GM23338 (cell line): ENCODE results near the gene ODAPH. TPM values are rescaled to one million over a fixed set of nuclear protein-coding genes. Genes with fewer than 3 reads are reported as not detected.

Source experiments
- NANOG ChIP-seq: IDR thresholded peaks from 2 replicates; pipeline ENCODE4 v1.6.1; 2016; ENCODE audit warnings: antibody characterized with exemption, borderline replicate concordance
- POLR2AphosphoS5 ChIP-seq: IDR thresholded peaks from 2 replicates; pipeline ENCODE4 v1.6.1; 2016; ENCODE audit warnings: antibody characterized with exemption, low read depth
- ZNF114 ChIP-seq: fragments of 250-450 bp; sonication (Bioruptor Pico); IDR thresholded peaks from 2 replicates; pipeline ENCODE4 v1.5.0; 2020; ENCODE audit warnings: mild to moderate bottlenecking, moderate library complexity
- polyA plus RNA-seq: library from polyadenylated mRNA; unstranded; fragments of >200 nt; fragmentation: Nextera tagmentation; extraction: Ambion mirVana; gene quantifications from 2 replicates; pipeline ENCODE4 v1.2.1, GENCODE V29; 2016
- total RNA-seq: library from RNA; depleted of rRNA; stranded (reverse); fragments of >200 nt; shearing (Covaris generic); gene quantifications from 2 replicates; pipeline ENCODE4 v1.2.3, GENCODE V29; 2014
- TF ChIP-seq, protein P1 (sequence below): fragments of 250-450 bp; sonication (Bioruptor Pico); IDR thresholded peaks from 2 replicates; pipeline ENCODE4 v1.5.0; 2020; ENCODE audit warnings: mild to moderate bottlenecking, moderate library complexity
- TF ChIP-seq, protein P2 (sequence below): IDR thresholded peaks from one replicate; pipeline ENCODE4 v1.6.1; 2018; ENCODE audit warnings: antibody characterized with exemption; ENCODE audit not compliant: unreplicated experiment
- TF ChIP-seq, protein P3 (sequence below), 2 experiments: fragments of 200-600 bp in 1 of 2; sonication (generic) in 1 of 2; conservative IDR thresholded peaks; 2 replicates each; pipeline versions ENCODE4 v1.5.1 to v1.6.1; 2016 to 2017; ENCODE audit warnings: antibody characterized with exemption in 2 of 2, low read depth in 2 of 2, mild to moderate bottlenecking in 2 of 2, moderate library complexity in 1 of 2

ODAPH gene
- total and polyA plus RNA-seq, 2 experiments from 2014 or later, result not detected

DNA sequence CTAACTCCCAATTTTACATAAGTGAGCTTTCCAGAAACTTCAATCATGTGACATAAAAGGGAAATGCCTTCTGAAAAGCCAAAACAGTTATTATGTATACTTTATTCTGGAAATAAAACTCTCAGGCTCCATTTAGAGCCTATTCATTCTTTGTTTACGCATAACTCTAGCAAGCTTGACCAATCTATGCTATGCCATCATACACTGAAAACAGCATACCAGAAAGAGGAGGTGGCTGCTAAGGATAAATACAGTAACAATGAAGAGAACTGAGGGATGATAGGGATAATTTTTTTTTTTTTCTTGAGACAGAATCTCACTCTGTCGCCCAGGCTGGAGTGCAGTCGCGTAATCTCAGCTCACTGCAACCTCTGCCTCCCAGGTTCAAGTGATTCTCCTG lies 50.1 kb downstream of the ODAPH start (continued):
- TF ChIP-seq, protein P1, sequence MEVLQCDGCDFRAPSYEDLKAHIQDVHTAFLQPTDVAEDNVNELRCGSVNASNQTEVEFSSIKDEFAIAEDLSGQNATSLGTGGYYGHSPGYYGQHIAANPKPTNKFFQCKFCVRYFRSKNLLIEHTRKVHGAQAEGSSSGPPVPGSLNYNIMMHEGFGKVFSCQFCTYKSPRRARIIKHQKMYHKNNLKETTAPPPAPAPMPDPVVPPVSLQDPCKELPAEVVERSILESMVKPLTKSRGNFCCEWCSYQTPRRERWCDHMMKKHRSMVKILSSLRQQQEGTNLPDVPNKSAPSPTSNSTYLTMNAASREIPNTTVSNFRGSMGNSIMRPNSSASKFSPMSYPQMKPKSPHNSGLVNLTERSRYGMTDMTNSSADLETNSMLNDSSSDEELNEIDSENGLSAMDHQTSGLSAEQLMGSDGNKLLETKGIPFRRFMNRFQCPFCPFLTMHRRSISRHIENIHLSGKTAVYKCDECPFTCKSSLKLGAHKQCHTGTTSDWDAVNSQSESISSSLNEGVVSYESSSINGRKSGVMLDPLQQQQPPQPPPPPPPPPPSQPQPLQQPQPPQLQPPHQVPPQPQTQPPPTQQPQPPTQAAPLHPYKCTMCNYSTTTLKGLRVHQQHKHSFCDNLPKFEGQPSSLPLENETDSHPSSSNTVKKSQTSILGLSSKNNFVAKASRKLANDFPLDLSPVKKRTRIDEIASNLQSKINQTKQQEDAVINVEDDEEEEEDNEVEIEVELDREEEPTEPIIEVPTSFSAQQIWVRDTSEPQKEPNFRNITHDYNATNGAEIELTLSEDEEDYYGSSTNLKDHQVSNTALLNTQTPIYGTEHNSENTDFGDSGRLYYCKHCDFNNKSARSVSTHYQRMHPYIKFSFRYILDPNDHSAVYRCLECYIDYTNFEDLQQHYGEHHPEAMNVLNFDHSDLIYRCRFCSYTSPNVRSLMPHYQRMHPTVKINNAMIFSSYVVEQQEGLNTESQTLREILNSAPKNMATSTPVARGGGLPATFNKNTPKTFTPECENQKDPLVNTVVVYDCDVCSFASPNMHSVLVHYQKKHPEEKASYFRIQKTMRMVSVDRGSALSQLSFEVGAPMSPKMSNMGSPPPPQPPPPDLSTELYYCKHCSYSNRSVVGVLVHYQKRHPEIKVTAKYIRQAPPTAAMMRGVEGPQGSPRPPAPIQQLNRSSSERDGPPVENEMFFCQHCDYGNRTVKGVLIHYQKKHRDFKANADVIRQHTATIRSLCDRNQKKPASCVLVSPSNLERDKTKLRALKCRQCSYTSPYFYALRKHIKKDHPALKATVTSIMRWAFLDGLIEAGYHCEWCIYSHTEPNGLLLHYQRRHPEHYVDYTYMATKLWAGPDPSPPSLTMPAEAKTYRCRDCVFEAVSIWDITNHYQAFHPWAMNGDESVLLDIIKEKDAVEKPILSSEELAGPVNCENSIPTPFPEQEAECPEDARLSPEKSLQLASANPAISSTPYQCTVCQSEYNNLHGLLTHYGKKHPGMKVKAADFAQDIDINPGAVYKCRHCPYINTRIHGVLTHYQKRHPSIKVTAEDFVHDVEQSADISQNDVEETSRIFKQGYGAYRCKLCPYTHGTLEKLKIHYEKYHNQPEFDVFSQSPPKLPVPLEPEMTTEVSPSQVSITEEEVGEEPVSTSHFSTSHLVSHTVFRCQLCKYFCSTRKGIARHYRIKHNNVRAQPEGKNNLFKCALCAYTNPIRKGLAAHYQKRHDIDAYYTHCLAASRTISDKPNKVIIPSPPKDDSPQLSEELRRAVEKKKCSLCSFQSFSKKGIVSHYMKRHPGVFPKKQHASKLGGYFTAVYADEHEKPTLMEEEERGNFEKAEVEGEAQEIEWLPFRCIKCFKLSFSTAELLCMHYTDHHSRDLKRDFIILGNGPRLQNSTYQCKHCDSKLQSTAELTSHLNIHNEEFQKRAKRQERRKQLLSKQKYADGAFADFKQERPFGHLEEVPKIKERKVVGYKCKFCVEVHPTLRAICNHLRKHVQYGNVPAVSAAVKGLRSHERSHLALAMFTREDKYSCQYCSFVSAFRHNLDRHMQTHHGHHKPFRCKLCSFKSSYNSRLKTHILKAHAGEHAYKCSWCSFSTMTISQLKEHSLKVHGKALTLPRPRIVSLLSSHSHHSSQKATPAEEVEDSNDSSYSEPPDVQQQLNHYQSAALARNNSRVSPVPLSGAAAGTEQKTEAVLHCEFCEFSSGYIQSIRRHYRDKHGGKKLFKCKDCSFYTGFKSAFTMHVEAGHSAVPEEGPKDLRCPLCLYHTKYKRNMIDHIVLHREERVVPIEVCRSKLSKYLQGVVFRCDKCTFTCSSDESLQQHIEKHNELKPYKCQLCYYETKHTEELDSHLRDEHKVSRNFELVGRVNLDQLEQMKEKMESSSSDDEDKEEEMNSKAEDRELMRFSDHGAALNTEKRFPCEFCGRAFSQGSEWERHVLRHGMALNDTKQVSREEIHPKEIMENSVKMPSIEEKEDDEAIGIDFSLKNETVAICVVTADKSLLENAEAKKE (CRISPR knock-in tag), result no peak
- TF ChIP-seq ZNF114 (no peak), POLR2AphosphoS5 (no peak), NANOG (no peak)
- TF ChIP-seq, protein P2, sequence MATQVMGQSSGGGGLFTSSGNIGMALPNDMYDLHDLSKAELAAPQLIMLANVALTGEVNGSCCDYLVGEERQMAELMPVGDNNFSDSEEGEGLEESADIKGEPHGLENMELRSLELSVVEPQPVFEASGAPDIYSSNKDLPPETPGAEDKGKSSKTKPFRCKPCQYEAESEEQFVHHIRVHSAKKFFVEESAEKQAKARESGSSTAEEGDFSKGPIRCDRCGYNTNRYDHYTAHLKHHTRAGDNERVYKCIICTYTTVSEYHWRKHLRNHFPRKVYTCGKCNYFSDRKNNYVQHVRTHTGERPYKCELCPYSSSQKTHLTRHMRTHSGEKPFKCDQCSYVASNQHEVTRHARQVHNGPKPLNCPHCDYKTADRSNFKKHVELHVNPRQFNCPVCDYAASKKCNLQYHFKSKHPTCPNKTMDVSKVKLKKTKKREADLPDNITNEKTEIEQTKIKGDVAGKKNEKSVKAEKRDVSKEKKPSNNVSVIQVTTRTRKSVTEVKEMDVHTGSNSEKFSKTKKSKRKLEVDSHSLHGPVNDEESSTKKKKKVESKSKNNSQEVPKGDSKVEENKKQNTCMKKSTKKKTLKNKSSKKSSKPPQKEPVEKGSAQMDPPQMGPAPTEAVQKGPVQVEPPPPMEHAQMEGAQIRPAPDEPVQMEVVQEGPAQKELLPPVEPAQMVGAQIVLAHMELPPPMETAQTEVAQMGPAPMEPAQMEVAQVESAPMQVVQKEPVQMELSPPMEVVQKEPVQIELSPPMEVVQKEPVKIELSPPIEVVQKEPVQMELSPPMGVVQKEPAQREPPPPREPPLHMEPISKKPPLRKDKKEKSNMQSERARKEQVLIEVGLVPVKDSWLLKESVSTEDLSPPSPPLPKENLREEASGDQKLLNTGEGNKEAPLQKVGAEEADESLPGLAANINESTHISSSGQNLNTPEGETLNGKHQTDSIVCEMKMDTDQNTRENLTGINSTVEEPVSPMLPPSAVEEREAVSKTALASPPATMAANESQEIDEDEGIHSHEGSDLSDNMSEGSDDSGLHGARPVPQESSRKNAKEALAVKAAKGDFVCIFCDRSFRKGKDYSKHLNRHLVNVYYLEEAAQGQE, result no peak
- TF ChIP-seq, protein P3, sequence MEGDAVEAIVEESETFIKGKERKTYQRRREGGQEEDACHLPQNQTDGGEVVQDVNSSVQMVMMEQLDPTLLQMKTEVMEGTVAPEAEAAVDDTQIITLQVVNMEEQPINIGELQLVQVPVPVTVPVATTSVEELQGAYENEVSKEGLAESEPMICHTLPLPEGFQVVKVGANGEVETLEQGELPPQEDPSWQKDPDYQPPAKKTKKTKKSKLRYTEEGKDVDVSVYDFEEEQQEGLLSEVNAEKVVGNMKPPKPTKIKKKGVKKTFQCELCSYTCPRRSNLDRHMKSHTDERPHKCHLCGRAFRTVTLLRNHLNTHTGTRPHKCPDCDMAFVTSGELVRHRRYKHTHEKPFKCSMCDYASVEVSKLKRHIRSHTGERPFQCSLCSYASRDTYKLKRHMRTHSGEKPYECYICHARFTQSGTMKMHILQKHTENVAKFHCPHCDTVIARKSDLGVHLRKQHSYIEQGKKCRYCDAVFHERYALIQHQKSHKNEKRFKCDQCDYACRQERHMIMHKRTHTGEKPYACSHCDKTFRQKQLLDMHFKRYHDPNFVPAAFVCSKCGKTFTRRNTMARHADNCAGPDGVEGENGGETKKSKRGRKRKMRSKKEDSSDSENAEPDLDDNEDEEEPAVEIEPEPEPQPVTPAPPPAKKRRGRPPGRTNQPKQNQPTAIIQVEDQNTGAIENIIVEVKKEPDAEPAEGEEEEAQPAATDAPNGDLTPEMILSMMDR (conservative IDR thresholded peaks at IDR 0.05; ENCODE audit: low read depth in 2 of 2), result no peak
